ENCODE data around the gene GATA2. TPM values are rescaled to one million over a fixed set of nuclear protein-coding genes. Genes with fewer than 3 reads are reported as not detected.

Gene GATA2
- total and polyA plus RNA-seq, 2 of the 13 experiments (the other 11 are each of a cell fraction or from before 2014, with no cell fraction given), result 3.5 to 6.2 TPM

GRCh38 chr3:128487813-128488635 is 5.0 kb downstream of the GATA2 start (continued):
- TF ChIP-seq HIC2 (CRISPR knock-in tag; IDR thresholded peaks at IDR 0.05; ENCODE audit: low read depth) (peak; percentile 39; the same call in 1 of the 2 replicates), ZNF792 (CRISPR knock-in tag; IDR thresholded peaks at IDR 0.05) (no peak), CREM (IDR thresholded peaks at IDR 0.05) (no peak), CREM (CRISPR knock-in tag; IDR thresholded peaks at IDR 0.05) (no peak), TAF1 (CRISPR knock-in tag; IDR thresholded peaks at IDR 0.05) (peak; percentile 85), ZNF10 (CRISPR knock-in tag; IDR thresholded peaks at IDR 0.05; ENCODE audit: borderline replicate concordance, low read depth) (no peak), SRSF4 (IDR thresholded peaks at IDR 0.05; ENCODE audit: low read depth, low read length, poor library complexity, severe bottlenecking) (no peak), ATF1 (CRISPR knock-in tag; IDR thresholded peaks at IDR 0.05) (no peak), ZNF282 (IDR thresholded peaks at IDR 0.05; ENCODE audit: partially characterized antibody) (no peak), BORCS8-MEF2B (CRISPR knock-in tag; IDR thresholded peaks at IDR 0.05) (0 out of 2 replicates have a peak, but pooled peaks have one; percentile 57), ZFP36 (IDR thresholded peaks at IDR 0.05; ENCODE audit: borderline replicate concordance, low read depth, low read length, partially characterized antibody) (no peak), RAD21 (CRISPR knock-in tag; IDR thresholded peaks at IDR 0.05) (no peak; the same call in 1 of the 2 replicates), NFYB (CRISPR knock-in tag; IDR thresholded peaks at IDR 0.05) (peak; percentile 94), BCLAF1 (IDR thresholded peaks at IDR 0.05) (no peak), MBD4 (IDR thresholded peaks at IDR 0.05; ENCODE audit: borderline replicate concordance, low read length) (no peak), ZNF652 (CRISPR knock-in tag; IDR thresholded peaks at IDR 0.05; ENCODE audit: borderline replicate concordance, low read depth) (no peak), ZFP36L1 (CRISPR knock-in tag; IDR thresholded peaks at IDR 0.05) (peak; percentile 81), ZNF513 (CRISPR knock-in tag; conservative IDR thresholded peaks at IDR 0.05) (no peak), ZNF275 (CRISPR knock-in tag; IDR thresholded peaks at IDR 0.05; ENCODE audit: borderline replicate concordance) (no peak), MLX (CRISPR knock-in tag; IDR thresholded peaks at IDR 0.05) (no peak)
